HepG2 (cell line): ENCODE results near the gene TRIM9. TPM values are rescaled to one million over a fixed set of nuclear protein-coding genes. Genes with fewer than 3 reads are reported as not detected.

Experiments used
- ATAC-seq: fragments of 200-7000 bp; cut with Tn5 transposase; 3 replicates; pipeline ENCODE4 v1.9.1; 2020; ENCODE audit warnings: mild to moderate bottlenecking, moderate library complexity
- BruUV-seq: library from RNA; stranded (reverse); fragments of 400-500 nt; replicated peaks from 2 replicates; lab custom pipeline; 2021; lab: Mats Ljungman, UMichigan
- CTCF ChIA-PET: fragments of 300-600 bp; formaldehyde crosslinking; extraction: SDS; loops from one replicate; lab custom pipeline; 2021; ENCODE audit warnings: low total read pairs, inconsistent platforms, low intra/inter-chr PET ratio; lab: Yijun Ruan, JAX
- POLR2A ChIA-PET: fragments of 350-600 bp; sonication (Branson Sonifier 250); formaldehyde crosslinking; loops from one replicate; lab custom pipeline; 2020; ENCODE audit warnings: antibody characterized with exemption, inconsistent platforms; lab: Yijun Ruan, JAX
- DNase-seq: peaks from one replicate; pipeline ENCODE4 v3.0.0-alpha.2; 2015; ENCODE audit warnings: low spot score
- FAIRE-seq: peaks from 3 replicates; lab custom pipeline; 2011; peaks lifted over from hg19 to GRCh38; lab: Jason Lieb, UNC
- H2AFZ ChIP-seq: one replicate; pipeline ENCODE4 v1.6.1; 2011; ENCODE audit warnings: low read length, inconsistent platforms
- H3K27ac ChIP-seq: fragments of 300-600 bp; 3 replicates; pipeline ENCODE4 v1.8.0; 2011; ENCODE audit warnings: mixed run types, mild to moderate bottlenecking, mixed read lengths, low read length, inconsistent platforms; ENCODE audit not compliant: insufficient read depth; ENCODE audit errors: extremely low read length
- H3K27me3 ChIP-seq, 2 experiments: fragments of 200-600 bp in 1 of 2; 2 replicates in 1 of 2; 3 replicates in 1 of 2; pipeline versions ENCODE4 v1.6.0 to v1.8.0; 2011; ENCODE audit warnings: low read length in 2 of 2, mild to moderate bottlenecking in 2 of 2, moderate library complexity in 2 of 2, inconsistent platforms in 1 of 2; ENCODE audit not compliant: insufficient read depth in 2 of 2, control insufficient read depth in 1 of 2
- H3K36me3 ChIP-seq, 2 experiments: fragments of 200-600 bp in 1 of 2; replicated peaks in 1 of 2; 2 replicates in 1 of 2; 3 replicates in 1 of 2; pipeline versions ENCODE4 v1.5.1 to v1.8.0; 2011; ENCODE audit warnings: low read length in 2 of 2, inconsistent platforms in 1 of 2; ENCODE audit not compliant: insufficient read depth in 2 of 2, control insufficient read depth in 1 of 2
- H3K4me1 ChIP-seq: 2 replicates; pipeline ENCODE4 v1.5.1; 2012; ENCODE audit warnings: low read length, inconsistent platforms; ENCODE audit not compliant: insufficient read depth
- H3K4me2 ChIP-seq: 2 replicates; pipeline ENCODE4 v1.6.0; 2011; ENCODE audit warnings: low read depth, low read length, inconsistent platforms
- H3K4me3 ChIP-seq, 3 experiments: fragments of 200-600 bp in 1 of 3; sonication (generic), shearing (Covaris generic) in 1 of 3; replicated peaks in 1 of 3; 2 replicates each; pipeline ENCODE4 v1.5.1; 2011 to 2016; ENCODE audit warnings: low read length in 3 of 3, inconsistent platforms in 2 of 3, low read depth in 2 of 3, mild to moderate bottlenecking in 2 of 3, control low read depth in 1 of 3, mixed read lengths in 1 of 3; ENCODE audit not compliant: insufficient read depth in 1 of 3
- H3K79me2 ChIP-seq: one replicate; pipeline ENCODE4 v1.6.1; 2011; ENCODE audit warnings: low read length, inconsistent platforms; ENCODE audit not compliant: insufficient read depth
- H3K9ac ChIP-seq: 2 replicates; pipeline ENCODE4 v1.6.0; 2011; ENCODE audit warnings: mild to moderate bottlenecking, low read depth, low read length, inconsistent platforms; ENCODE audit not compliant: insufficient read depth
- H3K9me3 ChIP-seq: 2 replicates; pipeline ENCODE4 v1.5.1; 2012; ENCODE audit warnings: mild to moderate bottlenecking, low read length
- H4K20me1 ChIP-seq: 2 replicates; pipeline ENCODE4 v1.6.0; 2011; ENCODE audit warnings: inconsistent platforms, mild to moderate bottlenecking, low read length, moderate library complexity; ENCODE audit not compliant: insufficient read depth
- NFE2L1 ChIP-seq: sonication (generic); formaldehyde crosslinking; IDR thresholded peaks from 2 replicates; pipeline ENCODE4 v1.4.0; 2020; ENCODE audit warnings: missing genetic modification reagents, mild to moderate bottlenecking, borderline replicate concordance
- RFX1 ChIP-seq: fragments of 450-650 bp; IDR thresholded peaks from 2 replicates; pipeline ENCODE4 v1.6.1; 2017
- ZNF317 ChIP-seq: sonication (generic); formaldehyde crosslinking; IDR thresholded peaks from 2 replicates; pipeline ENCODE4 v1.5.0; 2020; ENCODE audit warnings: mild to moderate bottlenecking, missing genetic modification reagents
- WGBS: methylation state at CpG from one replicate; pipeline ENCODE4 v1.1.6; 2017; ENCODE audit warnings: low lambda C conversion rate; 5-methylcytosine and 5-hydroxymethylcytosine counted together
- in situ Hi-C: cut with HindIII; loops from 2 replicates; pipeline ENCODE4 v1.10.0; 2017; ENCODE audit warnings: low pct_unique_long_range_greater_than_20kb; ENCODE audit not compliant: extremely low pct_ligation_motif_present
- intact Hi-C: fragments of 100-400 bp; cut with micrococcal nuclease; formaldehyde crosslinking; loops from one replicate; pipeline ENCODE4 v1.10.0; 2022; ENCODE audit not compliant: unreplicated experiment
- polyA plus RNA-seq, 8 experiments: library from polyadenylated mRNA; depleted of rRNA in 3 of 8; stranded (reverse) in 7 of 8; unstranded in 1 of 8; fragments of >200 nt; fragmentation: Illumina TruSeq in 4 of 8; extraction: Trizol in 4 of 8; gene quantifications; 2 replicates each; pipeline versions ENCODE4 v1.2.1 to v1.2.3, GENCODE V29; 2011 to 2016; ENCODE audit warnings: low read depth in 4 of 8, missing spikeins in 1 of 8, mixed read lengths in 1 of 8; ENCODE audit not compliant: insufficient read depth in 1 of 8
- total RNA-seq, 5 experiments: library from RNA; depleted of rRNA; stranded (reverse); fragments of >200 nt; fragmentation: Illumina TruSeq; extraction: Trizol; gene quantifications; 2 replicates each; pipeline ENCODE4 v1.2.3, GENCODE V29; 2016; ENCODE audit warnings: low read depth in 1 of 5
- TF ChIP-seq, protein P1 (sequence below): sonication (generic); formaldehyde crosslinking; IDR thresholded peaks from 2 replicates; pipeline ENCODE4 v1.5.0; 2020; ENCODE audit warnings: mild to moderate bottlenecking, missing genetic modification reagents

The TRIM9 gene
- total and polyA plus RNA-seq, 2 of the 13 experiments (the other 11 are each of a cell fraction or from before 2014, with no cell fraction given) = 0.04 to 0.07 TPM

GRCh38 chr14:51041108-51041531, 53.8 kb downstream of the TRIM9 start:
- DNase-seq = no peak
- 9% methylated on average over 4 of the region's 5 CpGs for WGBS
- no TSS peak for BruUV-seq
- Histone ChIP-seq H3K79me2 (no peaks in the 10 kb centered on the region), H3K4me3 (no peak overlapping the region), H2AFZ (no peak overlapping the region), H3K36me3 (no peaks in the 10 kb centered on the region), H3K9ac (no peak overlapping the region), H3K4me1 (peaks cover 3% of the 10 kb centered on the region), H3K27ac (no peak overlapping the region), H3K9me3 (no peaks in the 10 kb centered on the region), H4K20me1 (no peaks in the 10 kb centered on the region), H3K27me3 (peaks cover 2 to 6% of the 10 kb centered on the region in 2 experiments; a peak in 1 of 5 replicates), H3K4me2 (no peak overlapping the region)
- no peak for FAIRE-seq
- ChIA-PET CTCF (no interaction called here), POLR2A (no interaction called here)
- ATAC-seq = no peak; the same call in 2 of the 3 replicates
- TF ChIP-seq NFE2L1 (CRISPR knock-in tag) (no peak), RFX1 (peak; percentile 34; the same call in 1 of the 2 replicates)
- in situ Hi-C loops = no loop called here
- intact Hi-C loops = no loop called here

DNA sequence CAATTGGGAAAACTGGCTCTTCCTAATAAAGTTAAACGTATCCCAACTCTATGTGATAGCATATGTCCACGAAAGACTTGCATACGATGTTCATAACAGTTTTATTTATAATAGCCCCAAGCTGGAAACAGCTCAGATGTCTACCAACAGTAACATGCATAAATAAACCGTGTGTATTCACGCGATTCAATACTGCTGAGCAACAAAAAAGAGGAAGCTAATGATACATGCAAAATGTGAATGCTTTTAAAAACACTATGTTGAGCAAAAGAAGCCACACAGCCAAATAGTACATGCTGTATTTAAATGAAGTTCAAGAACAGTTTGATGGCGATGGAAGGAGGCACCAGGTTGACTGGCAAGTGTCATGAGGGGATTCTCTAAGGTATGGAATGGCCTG, 55.7 kb downstream of the TRIM9 start:
- no peak for TF ChIP-seq ZNF317 (CRISPR knock-in tag)
- TF ChIP-seq, protein P1, sequence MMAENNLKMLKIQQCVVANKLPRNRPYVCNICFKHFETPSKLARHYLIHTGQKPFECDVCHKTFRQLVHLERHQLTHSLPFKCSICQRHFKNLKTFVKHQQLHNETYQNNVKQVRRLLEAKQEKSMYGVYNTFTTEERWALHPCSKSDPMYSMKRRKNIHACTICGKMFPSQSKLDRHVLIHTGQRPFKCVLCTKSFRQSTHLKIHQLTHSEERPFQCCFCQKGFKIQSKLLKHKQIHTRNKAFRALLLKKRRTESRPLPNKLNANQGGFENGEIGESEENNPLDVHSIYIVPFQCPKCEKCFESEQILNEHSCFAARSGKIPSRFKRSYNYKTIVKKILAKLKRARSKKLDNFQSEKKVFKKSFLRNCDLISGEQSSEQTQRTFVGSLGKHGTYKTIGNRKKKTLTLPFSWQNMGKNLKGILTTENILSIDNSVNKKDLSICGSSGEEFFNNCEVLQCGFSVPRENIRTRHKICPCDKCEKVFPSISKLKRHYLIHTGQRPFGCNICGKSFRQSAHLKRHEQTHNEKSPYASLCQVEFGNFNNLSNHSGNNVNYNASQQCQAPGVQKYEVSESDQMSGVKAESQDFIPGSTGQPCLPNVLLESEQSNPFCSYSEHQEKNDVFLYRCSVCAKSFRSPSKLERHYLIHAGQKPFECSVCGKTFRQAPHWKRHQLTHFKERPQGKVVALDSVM (CRISPR knock-in tag) = no peak

More for the DNA sequence above, 55.7 kb downstream of the TRIM9 start:
- Histone ChIP-seq H3K9ac (no peak overlapping the region), H2AFZ (no peak overlapping the region), H3K4me2 (no peak overlapping the region), H3K36me3 (no peaks in the 10 kb centered on the region), H3K4me3 (no peak overlapping the region), H3K27me3 (peaks cover 2 to 6% of the 10 kb centered on the region in 2 experiments; a peak in 1 of 5 replicates), H3K9me3 (peaks cover 5% of the 10 kb centered on the region; the same call in 1 of the 2 replicates), H4K20me1 (no peaks in the 10 kb centered on the region), H3K79me2 (no peaks in the 10 kb centered on the region), H3K27ac (no peak overlapping the region), H3K4me1 (peaks cover 15% of the 10 kb centered on the region)
- 65% methylated on average over 7 of the region's 7 CpGs for WGBS
- no peak for ATAC-seq
- FAIRE-seq = no peak
- intact Hi-C loops (no loop called here), in situ Hi-C loops (no loop called here)
- ChIA-PET POLR2A (no interaction called here), CTCF (no interaction called here)
- no peak for DNase-seq
- no TSS peak for BruUV-seq
